Breast epithelium (tissue), 4 donors: Measurements from ENCODE around the gene PRRC2B. TPM values are rescaled to one million over a fixed set of nuclear protein-coding genes. Genes with fewer than 3 reads are reported as not detected.

Experiments used
- DNase-seq, 2 donors: peaks; one replicate each; pipeline ENCODE4 v3.0.0-alpha.2; 2019; ENCODE audit warnings: low spot score in 2 of 2
- H3K27ac ChIP-seq, 2 donors: fragments of 200-600 bp; sonication (generic) in 1 of 2; one replicate each; pipeline ENCODE4 v1.5.1; 2016 to 2019; ENCODE audit warnings: mild to moderate bottlenecking in 1 of 2
- H3K27me3 ChIP-seq, 2 donors: fragments of 200-600 bp; sonication (generic) in 1 of 2; one replicate each; pipeline versions ENCODE4 v1.5.1 to v1.6.0; 2017 to 2019; ENCODE audit warnings: control low read depth in 1 of 2, mild to moderate bottlenecking in 1 of 2
- H3K36me3 ChIP-seq: fragments of 200-600 bp; one replicate; pipeline ENCODE4 v1.5.1; 2019
- H3K4me1 ChIP-seq, 2 donors: fragments of 200-600 bp; sonication (generic); one replicate each; pipeline ENCODE4 v1.5.1; 2016 to 2019; ENCODE audit warnings: control low read depth in 1 of 2
- H3K4me3 ChIP-seq, 3 donors: fragments of 200-600 bp; sonication (generic); 1 replicate in 2 of 3; 2 replicates in 1 of 3; pipeline ENCODE4 v1.5.1; 2016 to 2019; ENCODE audit warnings: mild to moderate bottlenecking in 3 of 3, moderate library complexity in 2 of 3
- H3K9me3 ChIP-seq, 2 donors: fragments of 200-600 bp; sonication (generic) in 1 of 2; one replicate each; pipeline ENCODE4 v1.5.1; 2016 to 2019; ENCODE audit warnings: control low read depth in 1 of 2
- POLR2A ChIP-seq: fragments of 450-650 bp; IDR thresholded peaks from one replicate; pipeline ENCODE4 v1.6.1; 2016; ENCODE audit warnings: antibody characterized with exemption, mild to moderate bottlenecking, moderate library complexity
- POLR2AphosphoS5 ChIP-seq, 3 donors: sonication (generic); formaldehyde crosslinking; IDR thresholded peaks; one replicate each; pipeline ENCODE4 v1.6.1; 2017; ENCODE audit warnings: antibody characterized with exemption in 3 of 3
- intact Hi-C: fragments of 100-400 bp; cut with DNase I; formaldehyde crosslinking; loops from one replicate; pipeline ENCODE4 v1.15.1; 2023; ENCODE audit warnings: low total_unique reads
- total RNA-seq, 3 donors: library from RNA; depleted of rRNA; stranded (reverse); fragments of >200 nt; gene quantifications; one replicate each; pipeline ENCODE4 v1.1.0, GENCODE V29; 2016
- TF ChIP-seq, protein P1 (sequence below), 3 donors: fragments of 450-650 bp; IDR thresholded peaks; one replicate each; pipeline ENCODE4 v1.5.1; 2016 to 2017; ENCODE audit warnings: antibody characterized with exemption in 3 of 3, mild to moderate bottlenecking in 3 of 3, moderate library complexity in 3 of 3

Gene PRRC2B
- total RNA-seq, 3 donors from 2014 or later: 95.9 to 143 (median 102) TPM

DNA sequence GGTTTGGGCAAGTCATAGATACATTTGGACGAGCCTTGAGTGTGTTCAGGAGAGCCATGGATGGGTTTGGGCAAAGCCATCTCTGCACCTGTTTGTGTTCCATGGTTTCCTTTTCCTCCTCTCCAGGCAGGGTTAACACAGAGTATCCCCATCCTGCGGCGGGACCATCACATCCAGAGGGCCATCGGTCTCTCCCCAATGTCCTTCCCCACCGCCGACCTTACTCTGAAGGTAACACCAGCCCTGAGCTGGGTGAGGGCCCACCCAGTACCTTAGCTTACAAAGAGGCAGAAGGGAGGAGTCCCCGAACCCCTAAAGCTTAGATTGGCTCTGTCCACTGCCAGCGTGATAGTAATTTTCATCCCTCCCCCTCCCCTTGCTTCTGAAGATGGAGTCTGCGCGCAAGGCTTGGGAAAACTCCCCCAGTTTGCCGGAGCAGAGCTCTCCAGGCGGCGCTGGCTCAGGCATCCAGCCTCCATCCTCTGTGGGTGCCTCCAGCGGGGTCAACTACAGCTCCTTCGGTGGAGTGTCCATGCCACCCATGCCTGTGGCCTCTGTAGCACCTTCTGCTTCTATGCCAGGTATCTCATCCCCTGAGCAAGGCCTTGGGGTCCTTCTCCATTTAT is 90.8 kb downstream of the PRRC2B start:
- no peak for DNase-seq
- H3K9me3 ChIP-seq: no peaks in the 10 kb centered on the region
- no peak overlapping the region for H3K4me3 ChIP-seq
- TF ChIP-seq, protein P1, sequence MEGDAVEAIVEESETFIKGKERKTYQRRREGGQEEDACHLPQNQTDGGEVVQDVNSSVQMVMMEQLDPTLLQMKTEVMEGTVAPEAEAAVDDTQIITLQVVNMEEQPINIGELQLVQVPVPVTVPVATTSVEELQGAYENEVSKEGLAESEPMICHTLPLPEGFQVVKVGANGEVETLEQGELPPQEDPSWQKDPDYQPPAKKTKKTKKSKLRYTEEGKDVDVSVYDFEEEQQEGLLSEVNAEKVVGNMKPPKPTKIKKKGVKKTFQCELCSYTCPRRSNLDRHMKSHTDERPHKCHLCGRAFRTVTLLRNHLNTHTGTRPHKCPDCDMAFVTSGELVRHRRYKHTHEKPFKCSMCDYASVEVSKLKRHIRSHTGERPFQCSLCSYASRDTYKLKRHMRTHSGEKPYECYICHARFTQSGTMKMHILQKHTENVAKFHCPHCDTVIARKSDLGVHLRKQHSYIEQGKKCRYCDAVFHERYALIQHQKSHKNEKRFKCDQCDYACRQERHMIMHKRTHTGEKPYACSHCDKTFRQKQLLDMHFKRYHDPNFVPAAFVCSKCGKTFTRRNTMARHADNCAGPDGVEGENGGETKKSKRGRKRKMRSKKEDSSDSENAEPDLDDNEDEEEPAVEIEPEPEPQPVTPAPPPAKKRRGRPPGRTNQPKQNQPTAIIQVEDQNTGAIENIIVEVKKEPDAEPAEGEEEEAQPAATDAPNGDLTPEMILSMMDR (IDR thresholded peaks at IDR 0.05): no peak
- TF ChIP-seq POLR2A (no peak), POLR2AphosphoS5 (IDR thresholded peaks at IDR 0.05) (no peak)
- peak overlapping the region; percentile 84 to 85 for H3K27ac ChIP-seq
- intact Hi-C loops: no loop called here
- no peaks in the 10 kb centered on the region for H3K27me3 ChIP-seq
- H3K4me1 ChIP-seq: peaks cover 2 to 22% of the 10 kb centered on the region in 2 donors
- H3K36me3 ChIP-seq: peaks cover 20% of the 10 kb centered on the region

DNA sequence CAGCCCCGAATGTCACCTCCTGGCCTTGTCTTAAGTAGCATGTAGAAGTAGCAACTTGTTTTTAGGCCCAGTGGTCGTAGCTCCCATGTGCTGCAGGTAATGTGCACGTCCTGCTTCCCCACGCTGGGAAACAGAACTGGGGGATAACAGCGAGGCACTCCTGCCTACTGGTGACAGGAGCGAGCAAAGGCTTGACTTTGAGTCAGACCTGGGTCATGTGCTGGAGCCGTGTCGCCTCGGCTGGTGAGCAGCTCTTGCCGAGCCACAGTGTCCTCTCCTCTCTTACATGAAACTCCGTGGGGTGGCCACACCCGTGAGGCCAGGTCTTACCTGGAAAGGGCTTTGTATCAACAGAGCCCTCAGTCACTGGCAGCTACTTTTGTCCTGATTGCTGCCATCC is 91.3 kb downstream of the PRRC2B start:
- Histone ChIP-seq H3K27ac (peak overlapping the region; percentile 84 to 85), H3K27me3 (no peaks in the 10 kb centered on the region), H3K4me1 (peaks cover 2 to 22% of the 10 kb centered on the region in 2 donors), H3K9me3 (no peaks in the 10 kb centered on the region), H3K4me3 (no peak overlapping the region), H3K36me3 (peaks cover 25% of the 10 kb centered on the region)
- TF ChIP-seq, protein P1 (IDR thresholded peaks at IDR 0.05): no peak
- TF ChIP-seq POLR2AphosphoS5 (IDR thresholded peaks at IDR 0.05) (no peak), POLR2A (no peak)
- intact Hi-C loops: no loop called here
- no peak for DNase-seq

DNA sequence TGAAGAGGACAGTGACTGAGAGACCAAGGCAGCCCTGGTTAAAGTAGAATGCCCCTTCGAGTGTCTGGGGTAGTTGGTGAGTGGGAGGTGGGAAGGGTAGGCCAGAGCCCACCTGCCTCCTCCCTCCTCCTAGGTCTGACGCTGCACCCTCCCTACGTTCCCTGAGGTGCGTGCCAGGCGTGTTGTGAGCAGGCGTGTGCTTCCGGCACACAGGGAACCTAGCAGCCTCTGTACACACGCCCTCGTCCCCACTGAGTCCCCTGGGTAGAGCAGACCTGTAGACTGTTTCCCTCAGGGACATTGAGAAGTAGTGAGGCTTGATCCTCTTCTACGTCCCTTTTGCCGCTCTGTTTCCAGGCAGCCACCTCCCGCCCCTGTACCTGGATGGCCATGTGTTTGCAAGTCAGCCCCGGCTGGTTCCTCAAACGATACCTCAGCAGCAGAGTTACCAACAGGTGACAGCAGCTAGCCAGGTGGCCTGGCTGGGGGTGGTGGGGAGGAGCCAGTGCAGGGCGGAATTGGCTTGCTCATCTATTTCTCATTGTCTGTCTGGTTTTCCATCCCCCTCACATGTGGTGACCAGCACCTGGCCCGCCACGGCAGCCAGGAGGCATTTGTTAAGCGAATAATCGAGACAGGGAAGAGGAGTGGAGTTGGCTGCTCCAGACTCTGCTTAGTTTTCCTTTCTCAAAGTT is 92.0 kb downstream of the PRRC2B start:
- H3K4me1 ChIP-seq: peaks cover 2 to 22% of the 10 kb centered on the region in 2 donors
- intact Hi-C loops: no loop called here
- no peaks in the 10 kb centered on the region for H3K27me3 ChIP-seq
- H3K9me3 ChIP-seq: no peaks in the 10 kb centered on the region
- no peak for DNase-seq
- H3K4me3 ChIP-seq: no peak overlapping the region
- TF ChIP-seq POLR2AphosphoS5 (IDR thresholded peaks at IDR 0.05) (no peak), POLR2A (no peak)
- TF ChIP-seq, protein P1 (IDR thresholded peaks at IDR 0.05): no peak
- peak overlapping the region; percentile 84 to 85 for H3K27ac ChIP-seq
- peaks cover 28% of the 10 kb centered on the region for H3K36me3 ChIP-seq

DNA sequence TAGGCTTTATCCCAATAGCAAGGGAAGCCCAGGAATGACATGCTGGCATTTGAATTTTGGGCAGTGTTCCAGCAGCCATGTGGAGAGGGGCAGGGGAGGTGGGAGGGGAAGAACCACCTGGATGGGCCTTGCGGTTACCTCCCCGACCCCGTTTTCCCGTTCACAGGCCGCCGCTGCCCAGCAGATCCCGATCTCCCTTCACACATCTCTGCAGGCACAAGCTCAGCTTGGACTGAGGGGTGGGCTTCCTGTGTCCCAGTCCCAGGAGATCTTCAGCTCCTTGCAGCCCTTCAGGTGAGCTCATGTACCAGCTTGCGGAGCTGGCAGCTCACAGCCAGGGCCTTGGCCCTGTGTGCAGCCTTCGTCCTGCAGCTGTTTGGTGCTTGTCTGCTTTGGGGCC is 93.1 kb downstream of the PRRC2B start:
- Histone ChIP-seq H3K36me3 (peaks cover 28% of the 10 kb centered on the region), H3K4me3 (no peak overlapping the region), H3K27ac (peak overlapping the region; percentile 82 to 84), H3K27me3 (no peaks in the 10 kb centered on the region), H3K4me1 (peaks cover 0 to 22% of the 10 kb centered on the region in 2 donors), H3K9me3 (no peaks in the 10 kb centered on the region)
- no peak for DNase-seq
- intact Hi-C loops: no loop called here
- TF ChIP-seq, protein P1 (IDR thresholded peaks at IDR 0.05): no peak
- TF ChIP-seq POLR2AphosphoS5 (IDR thresholded peaks at IDR 0.05): no peak
- no peak for TF ChIP-seq POLR2A

DNA sequence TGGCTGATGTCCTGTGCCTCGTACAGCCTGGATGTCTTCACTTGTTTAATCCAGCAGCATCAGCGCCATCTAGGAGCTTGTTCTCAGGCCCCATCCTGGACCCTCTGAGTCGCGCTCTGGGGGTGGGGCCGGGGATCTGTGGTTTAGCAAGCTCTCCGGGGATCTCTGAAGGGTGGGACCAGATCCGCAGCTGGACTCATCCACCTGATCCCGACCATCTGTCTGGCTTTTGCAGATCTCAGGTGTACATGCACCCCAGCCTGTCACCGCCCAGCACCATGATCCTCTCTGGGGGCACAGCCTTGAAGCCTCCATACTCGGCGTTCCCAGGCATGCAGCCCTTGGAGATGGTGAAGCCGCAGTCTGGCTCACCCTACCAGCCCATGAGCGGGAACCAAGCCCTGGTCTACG is 93.7 kb downstream of the PRRC2B start:
- DNase-seq: no peak
- no peak for TF ChIP-seq POLR2A
- TF ChIP-seq, protein P1 (IDR thresholded peaks at IDR 0.05): no peak
- no peak for TF ChIP-seq POLR2AphosphoS5 (IDR thresholded peaks at IDR 0.05)
- no peaks in the 10 kb centered on the region for H3K27me3 ChIP-seq
- H3K36me3 ChIP-seq: peaks cover 28% of the 10 kb centered on the region
- H3K4me3 ChIP-seq: no peak overlapping the region
- H3K4me1 ChIP-seq: peaks cover 0 to 21% of the 10 kb centered on the region in 2 donors
- intact Hi-C loops: no loop called here
- H3K27ac ChIP-seq: peak overlapping the region; percentile 82 to 84
- no peaks in the 10 kb centered on the region for H3K9me3 ChIP-seq
